ENCODE data around the gene KCNJ10. TPM values are rescaled to one million over a fixed set of nuclear protein-coding genes. Genes with fewer than 3 reads are reported as not detected.

KCNJ10 gene
- total RNA-seq, 1 donor from 2014 or later, result 0.27 TPM

GRCh38 chr1:160086456-160086892 is 16.5 kb upstream of the KCNJ10 start:
- Histone ChIP-seq H3K27ac (ENCODE audit: low read depth, low read length) (no peak overlapping the region), H4K20me1 (ENCODE audit: insufficient read depth, low read length) (peaks cover 6% of the 10 kb centered on the region), H3K4me2 (ENCODE audit: low read length) (no peak overlapping the region), H3K79me2 (ENCODE audit: insufficient read depth, low read length) (no peaks in the 10 kb centered on the region), H3K4me1 (ENCODE audit: insufficient read depth, low read length) (no peaks in the 10 kb centered on the region), H3K9me3 (ENCODE audit: insufficient read depth, low read depth, low read length) (no peaks in the 10 kb centered on the region), H3K27me3 (ENCODE audit: insufficient read depth, low read length) (peaks cover 26% of the 10 kb centered on the region), H3K36me3 (ENCODE audit: insufficient read depth, low read length) (no peaks in the 10 kb centered on the region), H3K9ac (ENCODE audit: low read length) (no peak overlapping the region), H3K4me3 (ENCODE audit: insufficient read depth, low read depth, low read length) (no peak overlapping the region), H2AFZ (ENCODE audit: low read depth, low read length) (no peak overlapping the region)
- Mint-ChIP-seq H3K27ac (ENCODE audit: unreplicated experiment) (no peak overlapping the region), H3K9me3 (ENCODE audit: unreplicated experiment) (peaks cover 1% of the 10 kb centered on the region), H3K4me3 (ENCODE audit: unreplicated experiment) (no peak overlapping the region), H3K4me1 (ENCODE audit: low read depth, unreplicated experiment) (no peaks in the 10 kb centered on the region), H3K36me3 (ENCODE audit: low read depth, unreplicated experiment) (peaks cover 13% of the 10 kb centered on the region), H3K27me3 (ENCODE audit: low read depth, unreplicated experiment) (peaks cover 52% of the 10 kb centered on the region)
- DNase-seq (ENCODE audit: low read depth) (no peak), FAIRE-seq (no peak)
- no peak for TF ChIP-seq EZH2 (IDR thresholded peaks at IDR 0.05; ENCODE audit: insufficient read depth, low read length)

DNA sequence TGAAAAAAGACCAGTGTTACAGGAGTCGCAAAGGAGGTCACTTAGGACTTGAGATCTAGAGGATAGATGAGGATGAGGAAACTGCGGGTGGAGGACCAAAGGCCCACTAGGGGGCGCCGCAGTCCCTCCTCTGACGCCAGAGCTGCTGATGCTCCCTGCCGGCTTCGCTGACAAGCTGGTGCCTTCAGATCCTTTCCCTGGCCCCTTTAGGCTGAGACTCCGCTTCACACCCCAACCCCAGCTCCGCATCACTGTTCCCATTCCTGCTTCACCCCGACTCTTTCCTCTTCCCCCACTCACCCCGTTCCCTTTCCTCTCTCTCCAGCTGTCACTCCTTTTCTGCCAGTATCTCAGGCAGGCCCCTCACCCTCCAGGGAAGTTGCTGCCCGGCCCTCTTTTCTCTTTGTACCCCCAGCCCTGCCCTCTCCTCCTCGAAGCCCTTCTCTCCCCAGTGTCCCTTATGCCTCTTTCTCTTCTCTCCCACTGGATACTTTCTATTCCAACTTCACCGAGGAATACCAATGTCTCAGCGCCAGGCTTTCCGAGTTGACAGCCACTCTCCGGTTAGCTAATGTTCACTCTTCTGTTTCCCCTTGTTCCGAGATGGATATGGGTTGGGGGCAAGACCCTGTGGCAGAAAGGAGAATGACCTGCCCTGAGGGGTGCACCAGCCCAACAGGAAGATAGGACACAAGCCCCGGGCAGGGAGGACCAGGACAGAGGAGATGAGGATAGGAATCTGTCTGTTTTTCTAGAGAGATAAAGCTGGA is 15.9 kb upstream of the KCNJ10 start:
- Histone ChIP-seq H3K4me2 (ENCODE audit: low read length) (no peak overlapping the region), H3K36me3 (ENCODE audit: insufficient read depth, low read length) (no peaks in the 10 kb centered on the region), H4K20me1 (ENCODE audit: insufficient read depth, low read length) (peaks cover 6% of the 10 kb centered on the region), H3K27ac (ENCODE audit: low read depth, low read length) (no peak overlapping the region), H3K79me2 (ENCODE audit: insufficient read depth, low read length) (no peaks in the 10 kb centered on the region), H3K4me3 (ENCODE audit: insufficient read depth, low read depth, low read length) (no peak overlapping the region), H3K4me1 (ENCODE audit: insufficient read depth, low read length) (peaks cover 2% of the 10 kb centered on the region), H2AFZ (ENCODE audit: low read depth, low read length) (no peak overlapping the region), H3K9ac (ENCODE audit: low read length) (no peak overlapping the region), H3K27me3 (ENCODE audit: insufficient read depth, low read length) (peaks cover 32% of the 10 kb centered on the region), H3K9me3 (ENCODE audit: insufficient read depth, low read depth, low read length) (no peaks in the 10 kb centered on the region)
- FAIRE-seq (no peak), DNase-seq (ENCODE audit: low read depth) (peak; percentile 15)
- Mint-ChIP-seq H3K4me3 (ENCODE audit: unreplicated experiment) (no peak overlapping the region), H3K4me1 (ENCODE audit: low read depth, unreplicated experiment) (no peaks in the 10 kb centered on the region), H3K36me3 (ENCODE audit: low read depth, unreplicated experiment) (peaks cover 13% of the 10 kb centered on the region), H3K27me3 (ENCODE audit: low read depth, unreplicated experiment) (peaks cover 57% of the 10 kb centered on the region), H3K9me3 (ENCODE audit: unreplicated experiment) (peaks cover 1% of the 10 kb centered on the region), H3K27ac (ENCODE audit: unreplicated experiment) (no peak overlapping the region)
- no peak for TF ChIP-seq EZH2 (IDR thresholded peaks at IDR 0.05; ENCODE audit: insufficient read depth, low read length)
- peak; percentile 81 for TF ChIP-seq CTCF (IDR thresholded peaks at IDR 0.05; ENCODE audit: insufficient read depth, low read depth, low read length)

DNA sequence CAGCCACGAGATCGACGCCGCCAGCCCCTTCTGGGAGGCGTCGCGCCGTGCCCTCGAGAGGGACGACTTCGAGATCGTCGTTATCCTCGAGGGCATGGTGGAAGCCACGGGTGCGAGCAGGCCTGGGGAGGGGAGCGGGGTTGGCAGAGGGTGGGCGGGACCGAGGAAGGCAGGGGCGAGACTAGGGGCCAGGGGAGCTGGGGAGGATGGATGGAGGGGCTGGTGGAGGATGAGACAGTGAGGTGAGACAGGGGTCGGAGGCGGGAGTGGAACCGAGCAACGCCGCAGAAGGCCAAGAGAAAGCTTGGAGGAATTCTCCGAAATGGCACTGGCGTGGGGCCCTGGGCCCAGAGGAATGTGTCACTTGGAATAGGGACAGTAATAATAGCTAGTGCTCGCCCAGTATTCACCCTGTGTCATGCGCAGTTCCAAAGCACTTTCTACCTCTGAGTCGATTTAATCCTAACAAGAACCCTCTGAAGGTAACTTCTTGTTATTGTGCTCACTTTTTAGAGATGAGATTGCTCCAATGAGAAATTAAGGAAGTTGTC is 14.9 kb upstream of the KCNJ10 start:
- no peak overlapping the region for H3K27ac Mint-ChIP-seq (ENCODE audit: unreplicated experiment)
- peaks cover 11% of the 10 kb centered on the region for H3K36me3 Mint-ChIP-seq (ENCODE audit: low read depth, unreplicated experiment)
- no peak for FAIRE-seq
- no peak for TF ChIP-seq EZH2 (IDR thresholded peaks at IDR 0.05; ENCODE audit: insufficient read depth, low read length)
- TF ChIP-seq CTCF (IDR thresholded peaks at IDR 0.05; ENCODE audit: insufficient read depth, low read depth, low read length), result no peak
- Histone ChIP-seq H3K36me3 (ENCODE audit: insufficient read depth, low read length) (no peaks in the 10 kb centered on the region), H3K27ac (ENCODE audit: low read depth, low read length) (no peak overlapping the region), H2AFZ (ENCODE audit: low read depth, low read length) (no peak overlapping the region), H3K4me1 (ENCODE audit: insufficient read depth, low read length) (peaks cover 6% of the 10 kb centered on the region), H4K20me1 (ENCODE audit: insufficient read depth, low read length) (peaks cover 6% of the 10 kb centered on the region), H3K9me3 (ENCODE audit: insufficient read depth, low read depth, low read length) (no peaks in the 10 kb centered on the region), H3K27me3 (ENCODE audit: insufficient read depth, low read length) (peaks cover 42% of the 10 kb centered on the region), H3K79me2 (ENCODE audit: insufficient read depth, low read length) (no peaks in the 10 kb centered on the region), H3K4me3 (ENCODE audit: insufficient read depth, low read depth, low read length) (no peak overlapping the region), H3K9ac (ENCODE audit: low read length) (no peak overlapping the region), H3K4me2 (ENCODE audit: low read length) (no peak overlapping the region)
- no peaks in the 10 kb centered on the region for H3K4me1 Mint-ChIP-seq (ENCODE audit: low read depth, unreplicated experiment)
- no peak overlapping the region for H3K4me3 Mint-ChIP-seq (ENCODE audit: unreplicated experiment)
- H3K27me3 Mint-ChIP-seq (ENCODE audit: low read depth, unreplicated experiment), result peaks cover 68% of the 10 kb centered on the region
- H3K9me3 Mint-ChIP-seq (ENCODE audit: unreplicated experiment), result peaks cover 1% of the 10 kb centered on the region
- DNase-seq (ENCODE audit: low read depth), result no peak

Data from astrocyte (in vitro differentiated cells and primary cell).